Keratinocyte (primary cell): ENCODE measurements around the gene SNAI3.

Experiments used
- EZH2 ChIP-seq: IDR thresholded peaks from one replicate; pipeline ENCODE4 v1.6.1; 2012; ENCODE audit warnings: inconsistent platforms, mild to moderate bottlenecking, low read length, moderate library complexity
- TF ChIP-seq, protein P1 (sequence below), 3 experiments: IDR thresholded peaks in 1 of 3; conservative IDR thresholded peaks in 1 of 3; optimal IDR thresholded peaks in 1 of 3; 2 replicates in 2 of 3; 3 replicates in 1 of 3; pipeline versions ENCODE3 to v1.5.1; 2011; ENCODE audit warnings: low read length in 3 of 3, mild to moderate bottlenecking in 3 of 3, moderate library complexity in 2 of 3, control low read depth in 1 of 3, inconsistent platforms in 1 of 3; ENCODE audit not compliant: insufficient read depth in 2 of 3; ENCODE audit errors: extremely low read depth in 1 of 3

- TF ChIP-seq, protein P1, sequence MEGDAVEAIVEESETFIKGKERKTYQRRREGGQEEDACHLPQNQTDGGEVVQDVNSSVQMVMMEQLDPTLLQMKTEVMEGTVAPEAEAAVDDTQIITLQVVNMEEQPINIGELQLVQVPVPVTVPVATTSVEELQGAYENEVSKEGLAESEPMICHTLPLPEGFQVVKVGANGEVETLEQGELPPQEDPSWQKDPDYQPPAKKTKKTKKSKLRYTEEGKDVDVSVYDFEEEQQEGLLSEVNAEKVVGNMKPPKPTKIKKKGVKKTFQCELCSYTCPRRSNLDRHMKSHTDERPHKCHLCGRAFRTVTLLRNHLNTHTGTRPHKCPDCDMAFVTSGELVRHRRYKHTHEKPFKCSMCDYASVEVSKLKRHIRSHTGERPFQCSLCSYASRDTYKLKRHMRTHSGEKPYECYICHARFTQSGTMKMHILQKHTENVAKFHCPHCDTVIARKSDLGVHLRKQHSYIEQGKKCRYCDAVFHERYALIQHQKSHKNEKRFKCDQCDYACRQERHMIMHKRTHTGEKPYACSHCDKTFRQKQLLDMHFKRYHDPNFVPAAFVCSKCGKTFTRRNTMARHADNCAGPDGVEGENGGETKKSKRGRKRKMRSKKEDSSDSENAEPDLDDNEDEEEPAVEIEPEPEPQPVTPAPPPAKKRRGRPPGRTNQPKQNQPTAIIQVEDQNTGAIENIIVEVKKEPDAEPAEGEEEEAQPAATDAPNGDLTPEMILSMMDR (optimal IDR thresholded peaks at IDR 0.05 in 1 of 3, IDR thresholded peaks at IDR 0.05 in 1 of 3, conservative IDR thresholded peaks at IDR 0.05 in 1 of 3; ENCODE audit: extremely low read depth in 1 of 3, insufficient read depth in 2 of 3, low read length in 3 of 3) = no peak
- TF ChIP-seq EZH2 = no peak
Measured at GRCh38 chr16:88651989-88652761, 34.1 kb downstream of the SNAI3 start.
